NT2/D1 (cell line): ENCODE results near the gene EFCAB5.
"Not testable (repeated sequence)": the region's sequence is repeated elsewhere in the genome, so short reads cannot be mapped to it uniquely, and the experiment has no call there.

Source experiments
- SUZ12 ChIP-seq: IDR thresholded peaks from 2 replicates; pipeline ENCODE4 v1.6.1; 2011; ENCODE audit not compliant: insufficient read length, insufficient read depth; ENCODE audit errors: extremely low read depth
- YY1 ChIP-seq: IDR thresholded peaks from 2 replicates; pipeline ENCODE4 v1.6.1; 2011; ENCODE audit not compliant: insufficient read length, insufficient read depth
- ZNF274 ChIP-seq: IDR thresholded peaks from 2 replicates; pipeline ENCODE4 v1.6.1; 2011; ENCODE audit warnings: mild to moderate bottlenecking, low read depth, low read length

DNA sequence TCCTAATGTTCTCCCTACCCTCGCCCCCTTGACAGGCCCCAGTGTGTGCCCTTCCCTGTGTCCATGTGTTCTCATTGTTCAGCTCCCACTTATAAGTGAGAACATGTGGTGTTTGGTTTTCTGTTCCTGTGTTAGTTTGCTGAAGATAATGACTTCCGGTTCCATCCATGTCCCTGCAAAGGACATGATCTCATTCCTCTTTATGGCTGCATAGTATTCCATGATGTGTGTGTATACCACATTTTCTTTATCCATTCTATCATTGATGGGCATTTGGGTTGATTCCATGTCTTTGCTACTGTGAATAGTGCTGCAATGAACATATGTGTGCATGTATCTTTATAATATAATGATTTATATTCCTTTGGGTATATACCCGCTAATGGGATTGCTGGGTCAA, 146.0 kb downstream of the EFCAB5 start:
- not testable (repeated sequence) for TF ChIP-seq ZNF274, SUZ12, YY1
